Endodermal cell (in vitro differentiated cells): ENCODE measurements around the gene NEDD4L. TPM values are rescaled to one million over a fixed set of nuclear protein-coding genes. Genes with fewer than 3 reads are reported as not detected.

Experiments
- DNase-seq: peaks from one replicate; pipeline ENCODE4 v3.0.0-alpha.2; 2017
- H3K27ac ChIP-seq: 2 replicates; pipeline ENCODE4 v1.5.1; 2013; ENCODE audit warnings: mild to moderate bottlenecking, low read depth, low read length, moderate library complexity
- H3K27me3 ChIP-seq: 2 replicates; pipeline ENCODE4 v1.6.1; 2013; ENCODE audit warnings: mild to moderate bottlenecking, low read length, moderate library complexity; ENCODE audit not compliant: insufficient read depth, control insufficient read depth, poor library complexity, severe bottlenecking
- H3K36me3 ChIP-seq: 2 replicates; pipeline ENCODE4 v1.7.0; 2013; ENCODE audit warnings: mild to moderate bottlenecking, low read length, moderate library complexity; ENCODE audit not compliant: control insufficient read depth, insufficient read depth
- H3K4me1 ChIP-seq: one replicate; pipeline ENCODE4 v1.7.0; 2013; ENCODE audit warnings: low read length; ENCODE audit not compliant: control insufficient read depth, insufficient read depth
- H3K4me3 ChIP-seq: 2 replicates; pipeline ENCODE4 v1.5.1; 2013; ENCODE audit warnings: mild to moderate bottlenecking, low read length, moderate library complexity
- H3K9ac ChIP-seq: 2 replicates; pipeline ENCODE4 v1.6.1; 2013; ENCODE audit warnings: mild to moderate bottlenecking, low read length, moderate library complexity; ENCODE audit not compliant: poor library complexity, severe bottlenecking; ENCODE audit errors: extremely low read depth
- H3K9me3 ChIP-seq: 2 replicates; pipeline ENCODE4 v1.6.1; 2013; ENCODE audit warnings: mild to moderate bottlenecking, low read length, moderate library complexity; ENCODE audit not compliant: control insufficient read depth
- H3K27ac Mint-ChIP-seq: 2 replicates; pipeline ENCODE4 v1.8.0; 2020; ENCODE audit warnings: mixed read lengths
- H3K27me3 Mint-ChIP-seq: 2 replicates; pipeline ENCODE4 v1.8.0; 2021; ENCODE audit warnings: mild to moderate bottlenecking, mixed read lengths; ENCODE audit not compliant: insufficient read depth
- H3K36me3 Mint-ChIP-seq: 2 replicates; pipeline ENCODE4 v1.8.0; 2020; ENCODE audit warnings: low read depth, mixed read lengths
- H3K4me1 Mint-ChIP-seq: 2 replicates; pipeline ENCODE4 v1.8.0; 2020; ENCODE audit warnings: mixed read lengths
- H3K4me3 Mint-ChIP-seq: 2 replicates; pipeline ENCODE4 v1.8.0; 2020; ENCODE audit warnings: mild to moderate bottlenecking, moderate library complexity, mixed read lengths
- H3K9me3 Mint-ChIP-seq: 2 replicates; pipeline ENCODE4 v1.8.0; 2020; ENCODE audit warnings: mild to moderate bottlenecking, mixed read lengths
- WGBS, 2 experiments: methylation state at CpG; one replicate each; pipeline versions ENCODE4 v1.1.5 to v1.1.7; 2013; ENCODE audit warnings: missing lambda C conversion rate in 2 of 2, mixed read lengths in 1 of 2; ENCODE audit not compliant: insufficient coverage in 1 of 2, insufficient read length in 1 of 2; 5-methylcytosine and 5-hydroxymethylcytosine counted together
- total RNA-seq, 2 donors: library from RNA; stranded (reverse); fragmentation: NEBNext Ultra II Directional in 1 of 2; extraction: Animal tissue kit (Norgen Biotek cat#: 25700) in 1 of 2; gene quantifications; 2 replicates in 1 of 2; 3 replicates in 1 of 2; pipeline ENCODE4 v1.2.1, GENCODE V29; 2021
- TF ChIP-seq, protein P1 (sequence below): fragments of 200-600 bp; sonication (generic); conservative IDR thresholded peaks from 2 replicates; pipeline ENCODE4 v1.5.0; 2021; ENCODE audit warnings: antibody characterized with exemption, mild to moderate bottlenecking

NEDD4L gene
- total RNA-seq, 2 donors from 2014 or later, result 70.5 to 75.3 TPM

- 91 to 92% methylated on average over 7 to 9 of the region's 9 CpGs for WGBS, 2 experiments
- H3K4me1 ChIP-seq, result no peaks in the 10 kb centered on the region
- TF ChIP-seq, protein P1, sequence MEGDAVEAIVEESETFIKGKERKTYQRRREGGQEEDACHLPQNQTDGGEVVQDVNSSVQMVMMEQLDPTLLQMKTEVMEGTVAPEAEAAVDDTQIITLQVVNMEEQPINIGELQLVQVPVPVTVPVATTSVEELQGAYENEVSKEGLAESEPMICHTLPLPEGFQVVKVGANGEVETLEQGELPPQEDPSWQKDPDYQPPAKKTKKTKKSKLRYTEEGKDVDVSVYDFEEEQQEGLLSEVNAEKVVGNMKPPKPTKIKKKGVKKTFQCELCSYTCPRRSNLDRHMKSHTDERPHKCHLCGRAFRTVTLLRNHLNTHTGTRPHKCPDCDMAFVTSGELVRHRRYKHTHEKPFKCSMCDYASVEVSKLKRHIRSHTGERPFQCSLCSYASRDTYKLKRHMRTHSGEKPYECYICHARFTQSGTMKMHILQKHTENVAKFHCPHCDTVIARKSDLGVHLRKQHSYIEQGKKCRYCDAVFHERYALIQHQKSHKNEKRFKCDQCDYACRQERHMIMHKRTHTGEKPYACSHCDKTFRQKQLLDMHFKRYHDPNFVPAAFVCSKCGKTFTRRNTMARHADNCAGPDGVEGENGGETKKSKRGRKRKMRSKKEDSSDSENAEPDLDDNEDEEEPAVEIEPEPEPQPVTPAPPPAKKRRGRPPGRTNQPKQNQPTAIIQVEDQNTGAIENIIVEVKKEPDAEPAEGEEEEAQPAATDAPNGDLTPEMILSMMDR, result no peak
- Mint-ChIP-seq H3K4me1 (no peaks in the 10 kb centered on the region), H3K27ac (no peak overlapping the region), H3K27me3 (peaks cover 4% of the 10 kb centered on the region), H3K9me3 (no peaks in the 10 kb centered on the region), H3K4me3 (no peak overlapping the region), H3K36me3 (no peaks in the 10 kb centered on the region)
- peak; percentile 44 for DNase-seq
- H3K9me3 ChIP-seq, result no peaks in the 10 kb centered on the region
- H3K9ac ChIP-seq, result no peak overlapping the region
- no peak overlapping the region for H3K4me3 ChIP-seq
- H3K27me3 ChIP-seq, result no peaks in the 10 kb centered on the region
- H3K36me3 ChIP-seq, result peaks cover 3% of the 10 kb centered on the region
- no peak overlapping the region for H3K27ac ChIP-seq
Measured at GRCh38 chr18:58402247-58402646, 358.2 kb downstream of the NEDD4L start.

DNA sequence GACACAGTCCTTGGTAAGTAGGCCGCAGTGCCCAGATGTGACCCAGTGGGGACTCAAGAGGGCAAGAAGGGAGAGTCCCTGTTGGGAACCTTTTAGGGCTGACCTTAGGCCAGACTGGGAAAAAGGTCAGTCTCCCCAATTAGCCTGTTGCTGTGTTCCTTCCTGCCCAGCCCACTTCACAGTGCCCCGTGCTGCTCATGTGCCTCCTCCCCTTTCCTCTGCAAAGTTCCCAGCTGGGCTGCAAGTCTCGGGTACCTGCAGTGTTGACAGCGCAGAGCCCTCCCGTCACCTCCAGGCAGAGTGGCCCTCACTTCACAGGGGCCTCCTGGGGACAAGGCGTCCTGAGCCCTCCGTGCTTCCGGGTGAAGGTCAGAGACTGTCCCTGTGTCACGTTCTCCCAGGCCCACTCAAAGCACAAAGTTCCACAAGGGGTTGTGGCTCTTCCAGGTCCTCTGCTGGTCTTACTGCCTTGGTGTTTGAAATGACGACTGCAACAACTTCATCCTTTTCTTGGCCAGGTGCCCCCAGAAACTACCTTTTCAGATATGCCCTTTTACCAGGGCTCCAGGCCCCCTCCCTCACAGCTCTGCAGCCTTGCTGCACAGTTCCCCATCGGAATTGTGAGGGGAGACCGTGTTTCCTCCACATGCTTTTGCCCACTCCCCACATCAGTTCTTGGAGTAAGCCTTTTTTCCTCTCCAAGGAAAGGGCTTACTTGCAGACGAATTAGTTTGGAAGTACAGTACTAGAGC lies 359.1 kb downstream of the NEDD4L start:
- Mint-ChIP-seq H3K27ac (no peak overlapping the region), H3K4me3 (no peak overlapping the region), H3K36me3 (no peaks in the 10 kb centered on the region), H3K27me3 (peaks cover 4% of the 10 kb centered on the region), H3K9me3 (no peaks in the 10 kb centered on the region), H3K4me1 (no peaks in the 10 kb centered on the region)
- TF ChIP-seq, protein P1, result no peak
- Histone ChIP-seq H3K4me3 (no peak overlapping the region), H3K27ac (no peak overlapping the region), H3K36me3 (no peaks in the 10 kb centered on the region), H3K9me3 (no peaks in the 10 kb centered on the region), H3K27me3 (peaks cover 5% of the 10 kb centered on the region), H3K9ac (no peak overlapping the region), H3K4me1 (no peaks in the 10 kb centered on the region)
- peak; percentile 53 for DNase-seq
- 86 to 93% methylated on average over 9 to 13 of the region's 13 CpGs for WGBS, 2 experiments

GRCh38 chr18:58403799-58404455 lies 359.9 kb downstream of the NEDD4L start:
- Mint-ChIP-seq H3K27me3 (peaks cover 4% of the 10 kb centered on the region), H3K27ac (no peak overlapping the region)
- no peak overlapping the region for H3K27ac ChIP-seq

More at GRCh38 chr18:58403799-58404455, 359.9 kb downstream of the NEDD4L start:
- no peaks in the 10 kb centered on the region for H3K4me1 ChIP-seq
- H3K9me3 ChIP-seq, result no peaks in the 10 kb centered on the region
- Mint-ChIP-seq H3K4me3 (no peak overlapping the region), H3K36me3 (no peaks in the 10 kb centered on the region), H3K4me1 (no peaks in the 10 kb centered on the region), H3K9me3 (no peaks in the 10 kb centered on the region)
- peaks cover 13% of the 10 kb centered on the region for H3K27me3 ChIP-seq
- no peak overlapping the region for H3K9ac ChIP-seq
- peak; percentile 44 for DNase-seq
- no peaks in the 10 kb centered on the region for H3K36me3 ChIP-seq
- TF ChIP-seq, protein P1, result no peak
- no peak overlapping the region for H3K4me3 ChIP-seq
- WGBS, 2 experiments, result 96 to 97% methylated on average over 20 to 21 of the region's 21 CpGs
